ENCODE measurements around the gene FOXP4. TPM values are rescaled to one million over a fixed set of nuclear protein-coding genes. Genes with fewer than 3 reads are reported as not detected.

FOXP4 gene
- total and polyA plus RNA-seq, 2 of the 13 experiments (the other 11 are each of a cell fraction or from before 2014, with no cell fraction given) = 11.0 to 12.4 TPM

DNA sequence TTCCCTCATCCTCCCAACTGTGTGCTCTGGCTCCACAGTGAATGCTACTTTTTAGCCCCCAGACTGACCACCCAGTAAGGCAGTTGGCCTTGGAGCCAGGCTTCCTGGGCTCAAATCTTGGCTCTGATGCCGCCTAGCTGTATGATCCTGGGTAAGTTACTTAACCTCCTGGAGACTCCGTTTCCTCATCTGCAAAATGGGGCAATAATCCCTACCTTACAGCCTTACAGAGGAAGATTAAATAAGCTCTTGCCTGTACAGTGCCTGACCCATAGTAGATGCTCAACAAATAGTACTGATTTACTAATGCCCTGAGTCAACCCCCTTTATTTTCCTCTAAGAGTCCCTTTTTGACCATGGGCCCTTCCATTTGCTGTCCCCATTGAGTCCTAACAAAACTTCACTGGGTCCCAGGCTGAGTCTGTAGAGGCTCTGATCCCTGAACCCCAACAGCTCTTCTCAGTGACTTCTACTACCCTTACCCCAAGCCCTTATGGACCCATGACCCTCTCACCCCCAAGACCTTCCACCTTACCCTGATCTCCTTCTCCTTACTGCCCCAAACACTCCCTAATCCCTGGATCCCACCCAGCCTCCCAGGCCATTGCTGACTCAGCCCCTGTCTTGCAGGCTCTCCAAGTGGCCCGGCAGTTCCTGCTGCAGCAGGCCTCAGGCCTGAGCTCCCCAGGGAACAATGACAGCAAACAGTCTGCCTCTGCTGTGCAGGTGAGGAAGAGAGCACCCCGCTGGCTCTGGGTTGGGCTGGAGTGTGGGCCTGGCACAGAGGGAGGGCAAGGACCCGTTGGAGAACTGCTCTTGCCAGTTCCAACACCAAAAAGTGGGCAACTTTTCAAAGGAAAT is 31.4 kb downstream of the FOXP4 start (continued):
- TF ChIP-seq, protein P1, sequence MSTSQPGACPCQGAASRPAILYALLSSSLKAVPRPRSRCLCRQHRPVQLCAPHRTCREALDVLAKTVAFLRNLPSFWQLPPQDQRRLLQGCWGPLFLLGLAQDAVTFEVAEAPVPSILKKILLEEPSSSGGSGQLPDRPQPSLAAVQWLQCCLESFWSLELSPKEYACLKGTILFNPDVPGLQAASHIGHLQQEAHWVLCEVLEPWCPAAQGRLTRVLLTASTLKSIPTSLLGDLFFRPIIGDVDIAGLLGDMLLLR (CRISPR knock-in tag; IDR thresholded peaks at IDR 0.05) = no peak
- TF ChIP-seq ZKSCAN8 (CRISPR knock-in tag; IDR thresholded peaks at IDR 0.05; ENCODE audit: borderline replicate concordance) (no peak), TEAD3 (CRISPR knock-in tag; optimal IDR thresholded peaks at IDR 0.05; ENCODE audit: borderline replicate concordance) (no peak), ZNF224 (CRISPR knock-in tag; IDR thresholded peaks at IDR 0.05) (no peak), ZMYM4 (CRISPR knock-in tag; IDR thresholded peaks at IDR 0.05) (peak; percentile 10; the same call in 1 of the 2 replicates), HOXA9 (CRISPR knock-in tag; IDR thresholded peaks at IDR 0.05; ENCODE audit: borderline replicate concordance) (no peak), ZNF615 (CRISPR knock-in tag; IDR thresholded peaks at IDR 0.05; ENCODE audit: borderline replicate concordance) (no peak), ZNF367 (CRISPR knock-in tag; IDR thresholded peaks at IDR 0.05; ENCODE audit: borderline replicate concordance) (no peak), MTF2 (CRISPR knock-in tag; IDR thresholded peaks at IDR 0.05; ENCODE audit: borderline replicate concordance) (no peak), SKI (IDR thresholded peaks at IDR 0.05; ENCODE audit: partially characterized antibody) (no peak), TGIF2 (CRISPR knock-in tag; IDR thresholded peaks at IDR 0.05) (no peak), ZNF83 (CRISPR knock-in tag; IDR thresholded peaks at IDR 0.05; ENCODE audit: borderline replicate concordance) (no peak)
- TF ChIP-seq, protein P2, sequence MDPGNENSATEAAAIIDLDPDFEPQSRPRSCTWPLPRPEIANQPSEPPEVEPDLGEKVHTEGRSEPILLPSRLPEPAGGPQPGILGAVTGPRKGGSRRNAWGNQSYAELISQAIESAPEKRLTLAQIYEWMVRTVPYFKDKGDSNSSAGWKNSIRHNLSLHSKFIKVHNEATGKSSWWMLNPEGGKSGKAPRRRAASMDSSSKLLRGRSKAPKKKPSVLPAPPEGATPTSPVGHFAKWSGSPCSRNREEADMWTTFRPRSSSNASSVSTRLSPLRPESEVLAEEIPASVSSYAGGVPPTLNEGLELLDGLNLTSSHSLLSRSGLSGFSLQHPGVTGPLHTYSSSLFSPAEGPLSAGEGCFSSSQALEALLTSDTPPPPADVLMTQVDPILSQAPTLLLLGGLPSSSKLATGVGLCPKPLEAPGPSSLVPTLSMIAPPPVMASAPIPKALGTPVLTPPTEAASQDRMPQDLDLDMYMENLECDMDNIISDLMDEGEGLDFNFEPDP (CRISPR knock-in tag; conservative IDR thresholded peaks at IDR 0.05) = 0 out of 2 replicates have a peak, but pooled peaks have one; percentile 80
- TF ChIP-seq, protein P3, sequence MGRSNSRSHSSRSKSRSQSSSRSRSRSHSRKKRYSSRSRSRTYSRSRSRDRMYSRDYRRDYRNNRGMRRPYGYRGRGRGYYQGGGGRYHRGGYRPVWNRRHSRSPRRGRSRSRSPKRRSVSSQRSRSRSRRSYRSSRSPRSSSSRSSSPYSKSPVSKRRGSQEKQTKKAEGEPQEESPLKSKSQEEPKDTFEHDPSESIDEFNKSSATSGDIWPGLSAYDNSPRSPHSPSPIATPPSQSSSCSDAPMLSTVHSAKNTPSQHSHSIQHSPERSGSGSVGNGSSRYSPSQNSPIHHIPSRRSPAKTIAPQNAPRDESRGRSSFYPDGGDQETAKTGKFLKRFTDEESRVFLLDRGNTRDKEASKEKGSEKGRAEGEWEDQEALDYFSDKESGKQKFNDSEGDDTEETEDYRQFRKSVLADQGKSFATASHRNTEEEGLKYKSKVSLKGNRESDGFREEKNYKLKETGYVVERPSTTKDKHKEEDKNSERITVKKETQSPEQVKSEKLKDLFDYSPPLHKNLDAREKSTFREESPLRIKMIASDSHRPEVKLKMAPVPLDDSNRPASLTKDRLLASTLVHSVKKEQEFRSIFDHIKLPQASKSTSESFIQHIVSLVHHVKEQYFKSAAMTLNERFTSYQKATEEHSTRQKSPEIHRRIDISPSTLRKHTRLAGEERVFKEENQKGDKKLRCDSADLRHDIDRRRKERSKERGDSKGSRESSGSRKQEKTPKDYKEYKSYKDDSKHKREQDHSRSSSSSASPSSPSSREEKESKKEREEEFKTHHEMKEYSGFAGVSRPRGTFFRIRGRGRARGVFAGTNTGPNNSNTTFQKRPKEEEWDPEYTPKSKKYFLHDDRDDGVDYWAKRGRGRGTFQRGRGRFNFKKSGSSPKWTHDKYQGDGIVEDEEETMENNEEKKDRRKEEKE (IDR thresholded peaks at IDR 0.05) = no peak
- TF ChIP-seq, protein P4, sequence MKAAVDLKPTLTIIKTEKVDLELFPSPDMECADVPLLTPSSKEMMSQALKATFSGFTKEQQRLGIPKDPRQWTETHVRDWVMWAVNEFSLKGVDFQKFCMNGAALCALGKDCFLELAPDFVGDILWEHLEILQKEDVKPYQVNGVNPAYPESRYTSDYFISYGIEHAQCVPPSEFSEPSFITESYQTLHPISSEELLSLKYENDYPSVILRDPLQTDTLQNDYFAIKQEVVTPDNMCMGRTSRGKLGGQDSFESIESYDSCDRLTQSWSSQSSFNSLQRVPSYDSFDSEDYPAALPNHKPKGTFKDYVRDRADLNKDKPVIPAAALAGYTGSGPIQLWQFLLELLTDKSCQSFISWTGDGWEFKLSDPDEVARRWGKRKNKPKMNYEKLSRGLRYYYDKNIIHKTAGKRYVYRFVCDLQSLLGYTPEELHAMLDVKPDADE (CRISPR knock-in tag; IDR thresholded peaks at IDR 0.05) = no peak
- TF ChIP-seq, protein P5, sequence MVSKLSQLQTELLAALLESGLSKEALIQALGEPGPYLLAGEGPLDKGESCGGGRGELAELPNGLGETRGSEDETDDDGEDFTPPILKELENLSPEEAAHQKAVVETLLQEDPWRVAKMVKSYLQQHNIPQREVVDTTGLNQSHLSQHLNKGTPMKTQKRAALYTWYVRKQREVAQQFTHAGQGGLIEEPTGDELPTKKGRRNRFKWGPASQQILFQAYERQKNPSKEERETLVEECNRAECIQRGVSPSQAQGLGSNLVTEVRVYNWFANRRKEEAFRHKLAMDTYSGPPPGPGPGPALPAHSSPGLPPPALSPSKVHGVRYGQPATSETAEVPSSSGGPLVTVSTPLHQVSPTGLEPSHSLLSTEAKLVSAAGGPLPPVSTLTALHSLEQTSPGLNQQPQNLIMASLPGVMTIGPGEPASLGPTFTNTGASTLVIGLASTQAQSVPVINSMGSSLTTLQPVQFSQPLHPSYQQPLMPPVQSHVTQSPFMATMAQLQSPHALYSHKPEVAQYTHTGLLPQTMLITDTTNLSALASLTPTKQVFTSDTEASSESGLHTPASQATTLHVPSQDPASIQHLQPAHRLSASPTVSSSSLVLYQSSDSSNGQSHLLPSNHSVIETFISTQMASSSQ (IDR thresholded peaks at IDR 0.05; ENCODE audit: low read depth) = no peak
- TF ChIP-seq, protein P5 (CRISPR knock-in tag; IDR thresholded peaks at IDR 0.05; ENCODE audit: borderline replicate concordance) = no peak
- TF ChIP-seq, protein P6, sequence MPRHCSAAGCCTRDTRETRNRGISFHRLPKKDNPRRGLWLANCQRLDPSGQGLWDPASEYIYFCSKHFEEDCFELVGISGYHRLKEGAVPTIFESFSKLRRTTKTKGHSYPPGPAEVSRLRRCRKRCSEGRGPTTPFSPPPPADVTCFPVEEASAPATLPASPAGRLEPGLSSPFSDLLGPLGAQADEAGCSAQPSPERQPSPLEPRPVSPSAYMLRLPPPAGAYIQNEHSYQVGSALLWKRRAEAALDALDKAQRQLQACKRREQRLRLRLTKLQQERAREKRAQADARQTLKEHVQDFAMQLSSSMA (CRISPR knock-in tag; IDR thresholded peaks at IDR 0.05) = no peak

Data from HepG2 (cell line).